SK-N-MC (cell line): ENCODE measurements around the gene ATP5F1D.
"Not testable (repeated sequence)": the region's sequence is repeated elsewhere in the genome, so short reads cannot be mapped to it uniquely, and the experiment has no call there.

Experiments used
- EZH2 ChIP-seq: fragments of 200-600 bp; sonication (generic); IDR thresholded peaks from one replicate; pipeline ENCODE4 v1.6.1; 2017; ENCODE audit warnings: antibody characterized with exemption
- FOXP2 ChIP-seq: optimal IDR thresholded peaks from 2 replicates; pipeline ENCODE3; 2011; ENCODE audit warnings: mild to moderate bottlenecking, moderate library complexity; ENCODE audit not compliant: insufficient read depth; ENCODE audit errors: extremely low read length, control extremely low read depth
- POLR2AphosphoS5 ChIP-seq: IDR thresholded peaks from 2 replicates; pipeline ENCODE4 v1.6.1; 2012; ENCODE audit warnings: mild to moderate bottlenecking, low read depth, low read length, borderline replicate concordance

DNA sequence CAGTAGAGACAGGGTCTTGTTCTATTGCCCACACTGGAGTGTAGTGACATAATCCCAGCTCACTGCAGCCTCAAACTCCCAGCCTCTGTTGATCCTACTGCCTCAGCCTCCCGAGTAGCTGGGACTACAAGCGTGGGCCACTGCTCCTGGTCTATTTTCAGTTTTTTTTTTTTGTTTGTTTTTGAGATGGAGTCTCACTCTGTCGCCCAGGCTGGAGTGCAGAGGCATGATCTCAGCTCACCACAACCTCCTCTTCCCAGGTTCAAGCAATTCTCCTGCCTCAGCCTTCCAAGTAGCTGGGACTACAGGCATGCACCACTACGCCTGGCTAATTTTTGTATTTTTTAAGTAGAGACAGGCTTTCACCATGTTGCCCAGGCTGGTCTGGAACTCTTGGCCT, 40.9 kb upstream of the ATP5F1D start:
- not testable (repeated sequence) for TF ChIP-seq EZH2, POLR2AphosphoS5, FOXP2
